Measurements from ENCODE around the gene MRPS16.

MRPS16 gene

DNA sequence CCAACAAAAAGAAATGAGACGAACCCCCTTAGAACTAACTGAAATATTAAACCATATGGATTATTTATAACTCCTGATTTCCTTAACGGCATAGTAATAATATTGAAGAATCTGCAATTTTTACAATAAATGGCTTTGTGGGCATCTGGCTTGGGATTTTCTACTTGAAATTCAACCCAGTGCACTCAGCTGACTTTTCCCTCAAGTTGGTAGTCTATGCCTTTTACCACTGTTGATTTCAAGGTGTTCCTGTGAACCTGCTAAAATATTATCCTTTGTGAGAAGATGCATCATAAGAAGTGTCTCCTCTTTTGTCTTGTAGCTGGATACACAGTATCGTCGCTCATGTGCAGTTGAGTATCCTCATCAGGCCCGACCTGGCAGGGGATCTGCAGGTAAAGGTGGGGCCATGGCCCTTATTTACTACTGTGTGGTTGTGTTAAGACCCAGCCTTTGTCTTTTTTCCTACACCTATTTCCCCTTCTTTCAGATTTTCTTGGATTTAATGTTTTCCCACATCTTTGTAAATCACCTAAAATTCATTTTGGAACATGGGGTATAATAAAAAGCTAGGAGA lies 13.4 kb downstream of the MRPS16 start:
- Histone ChIP-seq H3K36me3 (ENCODE audit: control insufficient read depth, insufficient read depth, low read length) (peaks cover 94% of the 10 kb centered on the region), H3K4me3 (ENCODE audit: extremely low read depth, insufficient read depth, low read length, poor library complexity, severe bottlenecking) (no peak overlapping the region), H3K27ac (ENCODE audit: low read depth, low read length, severe bottlenecking) (no peak overlapping the region), H3K9me3 (ENCODE audit: control insufficient read depth, low read length) (no peaks in the 10 kb centered on the region), H3K4me1 (ENCODE audit: control insufficient read depth, insufficient read depth, low read length, poor library complexity, severe bottlenecking) (no peaks in the 10 kb centered on the region)
- WGBS, 2 experiments (ENCODE audit: insufficient coverage in 2 of 2) = 100% methylated on average over 1 to 3 of the region's 5 CpGs

DNA sequence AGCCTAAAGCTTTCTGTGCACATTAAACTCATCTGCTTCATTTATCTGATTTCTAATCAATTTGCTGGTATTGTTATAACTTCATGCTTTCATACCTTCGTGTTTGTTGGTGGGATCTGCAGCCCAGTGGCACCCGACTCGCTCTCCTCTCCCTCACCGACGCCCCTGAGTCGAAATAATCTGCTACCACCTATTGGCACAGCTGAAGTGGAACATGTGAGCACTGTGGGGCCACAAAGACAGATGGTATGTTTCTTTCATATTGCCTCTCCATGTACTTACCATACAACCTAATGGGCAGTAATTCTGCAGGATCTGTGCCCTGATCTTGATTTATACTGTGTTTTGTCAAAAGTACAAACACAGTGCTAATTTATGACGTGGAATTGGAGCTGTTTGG lies 17.7 kb downstream of the MRPS16 start:
- Histone ChIP-seq H3K4me3 (ENCODE audit: extremely low read depth, insufficient read depth, low read length, poor library complexity, severe bottlenecking) (no peak overlapping the region), H3K27ac (ENCODE audit: low read depth, low read length, severe bottlenecking) (no peak overlapping the region), H3K4me1 (ENCODE audit: control insufficient read depth, insufficient read depth, low read length, poor library complexity, severe bottlenecking) (no peaks in the 10 kb centered on the region), H3K36me3 (ENCODE audit: control insufficient read depth, insufficient read depth, low read length) (peaks cover 82% of the 10 kb centered on the region), H3K9me3 (ENCODE audit: control insufficient read depth, low read length) (no peaks in the 10 kb centered on the region)
- 95% methylated on average over 6 of the region's 7 CpGs; no CpG with 5 or more reads in 1 of the 2 experiments for WGBS, 2 experiments (ENCODE audit: insufficient coverage in 2 of 2)

DNA sequence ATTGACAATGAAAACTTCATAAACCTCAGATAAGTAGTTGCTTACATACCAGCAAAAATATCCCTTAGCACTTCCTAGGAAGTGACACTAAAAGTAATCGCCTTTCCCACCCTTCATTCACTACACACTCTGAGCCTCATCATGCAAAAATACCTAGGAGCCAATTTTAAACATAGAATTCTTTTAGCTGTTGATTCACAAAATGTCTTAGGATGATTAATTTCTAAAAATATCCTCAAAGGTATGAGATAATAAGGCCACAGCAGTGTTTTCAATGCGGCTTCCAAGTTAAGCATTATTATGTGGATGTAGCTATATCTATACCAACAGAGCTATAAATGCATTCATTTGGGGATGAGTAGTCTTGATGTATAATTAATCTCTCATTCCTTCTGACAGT lies 18.6 kb downstream of the MRPS16 start:
- Histone ChIP-seq H3K27ac (ENCODE audit: low read depth, low read length, severe bottlenecking) (no peak overlapping the region), H3K9me3 (ENCODE audit: control insufficient read depth, low read length) (no peaks in the 10 kb centered on the region), H3K4me1 (ENCODE audit: control insufficient read depth, insufficient read depth, low read length, poor library complexity, severe bottlenecking) (no peaks in the 10 kb centered on the region), H3K4me3 (ENCODE audit: extremely low read depth, insufficient read depth, low read length, poor library complexity, severe bottlenecking) (no peak overlapping the region), H3K36me3 (ENCODE audit: control insufficient read depth, insufficient read depth, low read length) (peaks cover 76% of the 10 kb centered on the region)
- 100% methylated on average over 1 of the region's 2 CpGs; no CpG with 5 or more reads in 1 of the 2 experiments for WGBS, 2 experiments (ENCODE audit: insufficient coverage in 2 of 2)

DNA sequence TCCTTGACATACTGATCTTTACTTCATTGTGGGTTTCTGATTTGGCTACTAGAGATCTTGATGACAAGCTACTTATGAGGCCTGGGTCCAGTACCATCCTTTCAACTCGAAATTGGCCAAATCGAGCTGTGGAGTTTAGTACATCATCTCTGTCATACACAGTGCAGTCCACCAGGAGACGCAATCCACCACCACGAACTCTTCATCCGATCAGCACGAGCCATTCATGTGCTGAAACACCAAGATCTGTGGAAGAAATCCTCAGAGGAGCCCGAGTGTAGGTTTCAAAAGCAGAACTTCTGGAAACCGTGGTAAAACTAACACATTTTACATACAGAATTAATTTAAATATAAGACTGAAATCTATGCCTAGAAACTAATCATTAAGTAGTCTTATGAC lies 19.6 kb downstream of the MRPS16 start:
- Histone ChIP-seq H3K4me3 (ENCODE audit: extremely low read depth, insufficient read depth, low read length, poor library complexity, severe bottlenecking) (no peak overlapping the region), H3K9me3 (ENCODE audit: control insufficient read depth, low read length) (no peaks in the 10 kb centered on the region), H3K4me1 (ENCODE audit: control insufficient read depth, insufficient read depth, low read length, poor library complexity, severe bottlenecking) (no peaks in the 10 kb centered on the region), H3K36me3 (ENCODE audit: control insufficient read depth, insufficient read depth, low read length) (peaks cover 67% of the 10 kb centered on the region), H3K27ac (ENCODE audit: low read depth, low read length, severe bottlenecking) (no peak overlapping the region)
- WGBS, 2 experiments (ENCODE audit: insufficient coverage in 2 of 2) = 93 to 95% methylated on average over 5 to 6 of the region's 8 CpGs

DNA sequence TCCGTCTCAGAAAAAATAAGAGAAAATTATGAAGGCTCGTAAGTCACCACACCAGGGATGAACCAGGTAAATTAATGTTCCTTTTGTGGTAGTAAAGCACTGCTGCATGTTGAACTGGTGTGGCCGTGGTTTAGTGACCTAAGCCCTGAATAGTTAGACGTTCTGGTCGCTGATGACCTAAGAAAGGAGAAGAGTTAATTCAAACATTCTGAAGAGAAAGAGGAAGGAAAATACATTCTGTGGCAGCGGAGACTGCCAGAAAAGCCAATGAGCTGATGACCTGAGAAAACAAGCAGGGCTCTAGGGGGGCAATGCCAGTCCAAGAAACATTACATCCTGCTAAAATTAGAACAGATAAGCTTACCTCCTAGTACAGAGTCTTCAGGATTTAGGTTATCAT lies 22.9 kb downstream of the MRPS16 start:
- Histone ChIP-seq H3K36me3 (ENCODE audit: control insufficient read depth, insufficient read depth, low read length) (peaks cover 37% of the 10 kb centered on the region), H3K9me3 (ENCODE audit: control insufficient read depth, low read length) (no peaks in the 10 kb centered on the region), H3K27ac (ENCODE audit: low read depth, low read length, severe bottlenecking) (no peak overlapping the region), H3K4me1 (ENCODE audit: control insufficient read depth, insufficient read depth, low read length, poor library complexity, severe bottlenecking) (no peaks in the 10 kb centered on the region), H3K4me3 (ENCODE audit: extremely low read depth, insufficient read depth, low read length, poor library complexity, severe bottlenecking) (no peak overlapping the region)
- 91 to 96% methylated on average over 5 to 6 of the region's 6 CpGs for WGBS, 2 experiments (ENCODE audit: insufficient coverage in 2 of 2)

DNA sequence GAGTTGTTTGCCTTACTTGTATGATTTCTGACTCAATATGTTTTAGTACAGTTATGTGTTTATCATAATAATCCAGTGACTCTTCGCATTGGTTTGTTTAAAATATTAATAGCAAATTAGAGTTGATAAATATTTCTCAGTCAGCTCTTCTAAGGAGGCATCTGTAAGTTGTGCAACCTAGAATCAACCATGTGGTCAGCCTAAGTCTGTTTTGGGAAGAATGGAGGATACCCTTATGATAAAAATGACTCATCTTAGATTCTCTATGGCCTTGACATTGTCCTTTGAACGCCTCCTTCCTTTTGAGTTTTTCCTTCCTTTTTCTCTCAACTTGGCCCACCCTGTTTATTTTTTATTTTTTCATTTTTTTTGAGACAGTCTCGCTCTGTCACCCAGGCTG lies 24.2 kb downstream of the MRPS16 start:
- H3K36me3 ChIP-seq (ENCODE audit: control insufficient read depth, insufficient read depth, low read length) = peaks cover 24% of the 10 kb centered on the region
- no peak overlapping the region for H3K4me3 ChIP-seq (ENCODE audit: extremely low read depth, insufficient read depth, low read length, poor library complexity, severe bottlenecking)
- H3K27ac ChIP-seq (ENCODE audit: low read depth, low read length, severe bottlenecking) = no peak overlapping the region
- H3K9me3 ChIP-seq (ENCODE audit: control insufficient read depth, low read length) = no peaks in the 10 kb centered on the region
- WGBS, 2 experiments (ENCODE audit: insufficient coverage in 2 of 2) = 89% methylated on average over 1 to 2 of the region's 3 CpGs
- no peaks in the 10 kb centered on the region for H3K4me1 ChIP-seq (ENCODE audit: control insufficient read depth, insufficient read depth, low read length, poor library complexity, severe bottlenecking)

DNA sequence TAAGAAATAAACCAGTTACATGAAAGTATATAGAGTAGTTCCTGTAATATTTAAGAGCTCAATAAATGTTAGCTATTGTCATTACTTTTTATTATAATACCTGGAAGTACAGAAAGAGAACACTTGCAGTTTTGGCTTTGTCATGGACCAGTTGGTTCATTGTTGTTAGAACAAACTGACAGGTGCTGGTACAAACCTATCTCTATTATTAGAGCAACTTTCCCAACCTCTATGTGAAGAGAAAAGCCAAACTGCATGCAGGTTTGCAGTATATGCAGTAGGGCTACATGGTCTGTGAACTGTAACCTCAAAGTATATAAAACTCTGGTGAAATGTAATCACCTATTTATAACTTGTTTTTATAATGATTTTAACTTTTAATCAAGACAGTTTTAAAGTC lies 25.8 kb downstream of the MRPS16 start:
- H3K9me3 ChIP-seq (ENCODE audit: control insufficient read depth, low read length) = no peaks in the 10 kb centered on the region
- peaks cover 10% of the 10 kb centered on the region for H3K36me3 ChIP-seq (ENCODE audit: control insufficient read depth, insufficient read depth, low read length)
- H3K4me3 ChIP-seq (ENCODE audit: extremely low read depth, insufficient read depth, low read length, poor library complexity, severe bottlenecking) = no peak overlapping the region
- no peaks in the 10 kb centered on the region for H3K4me1 ChIP-seq (ENCODE audit: control insufficient read depth, insufficient read depth, low read length, poor library complexity, severe bottlenecking)
- no peak overlapping the region for H3K27ac ChIP-seq (ENCODE audit: low read depth, low read length, severe bottlenecking)

DNA sequence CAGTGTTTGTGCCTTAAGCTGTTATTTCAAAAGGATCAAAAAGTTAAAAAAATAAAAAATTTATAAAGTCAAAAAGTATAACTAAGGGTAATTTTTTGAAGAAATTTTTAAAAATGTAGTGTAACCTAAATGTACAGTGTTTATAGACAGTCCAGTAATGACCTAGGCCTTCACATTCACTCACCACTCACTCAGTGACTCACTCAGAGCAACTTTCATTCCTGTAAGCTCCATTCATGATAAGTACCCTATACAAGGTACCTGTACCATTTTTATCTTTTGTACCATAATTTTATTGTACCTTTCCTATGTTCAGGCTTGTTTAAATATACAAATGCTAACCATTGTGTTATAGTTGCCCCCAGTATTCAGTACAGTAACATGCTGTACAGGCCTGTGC lies 26.9 kb downstream of the MRPS16 start:
- no peaks in the 10 kb centered on the region for H3K9me3 ChIP-seq (ENCODE audit: control insufficient read depth, low read length)
- no peaks in the 10 kb centered on the region for H3K4me1 ChIP-seq (ENCODE audit: control insufficient read depth, insufficient read depth, low read length, poor library complexity, severe bottlenecking)
- H3K36me3 ChIP-seq (ENCODE audit: control insufficient read depth, insufficient read depth, low read length) = peaks cover 5% of the 10 kb centered on the region
- H3K27ac ChIP-seq (ENCODE audit: low read depth, low read length, severe bottlenecking) = no peak overlapping the region
- no peak overlapping the region for H3K4me3 ChIP-seq (ENCODE audit: extremely low read depth, insufficient read depth, low read length, poor library complexity, severe bottlenecking)

DNA sequence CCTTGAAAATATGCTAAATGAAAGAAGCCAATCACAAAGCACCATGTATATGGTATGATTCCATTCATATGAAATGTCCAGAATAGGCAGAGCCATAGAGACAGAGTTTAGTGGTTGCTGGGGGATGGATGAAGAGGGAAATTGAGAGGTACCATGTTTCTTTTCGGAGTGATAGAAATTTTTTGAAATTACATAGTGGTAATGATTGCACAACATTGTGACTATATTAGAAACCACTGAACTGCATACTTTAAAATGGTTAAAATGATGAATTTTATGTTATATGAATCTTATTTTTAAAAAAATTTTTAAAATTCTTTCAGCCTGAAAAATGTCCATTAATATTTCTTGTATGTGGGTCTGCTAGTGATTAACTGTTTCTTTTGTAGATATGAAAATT lies 31.5 kb downstream of the MRPS16 start:
- no peaks in the 10 kb centered on the region for H3K9me3 ChIP-seq (ENCODE audit: control insufficient read depth, low read length)
- peaks cover 25% of the 10 kb centered on the region for H3K36me3 ChIP-seq (ENCODE audit: control insufficient read depth, insufficient read depth, low read length)
- H3K4me3 ChIP-seq (ENCODE audit: extremely low read depth, insufficient read depth, low read length, poor library complexity, severe bottlenecking) = no peak overlapping the region
- no peaks in the 10 kb centered on the region for H3K4me1 ChIP-seq (ENCODE audit: control insufficient read depth, insufficient read depth, low read length, poor library complexity, severe bottlenecking)
- no CpG with 5 or more reads among the region's 1 CpG for WGBS, 2 experiments (ENCODE audit: insufficient coverage in 2 of 2)
- no peak overlapping the region for H3K27ac ChIP-seq (ENCODE audit: low read depth, low read length, severe bottlenecking)

DNA sequence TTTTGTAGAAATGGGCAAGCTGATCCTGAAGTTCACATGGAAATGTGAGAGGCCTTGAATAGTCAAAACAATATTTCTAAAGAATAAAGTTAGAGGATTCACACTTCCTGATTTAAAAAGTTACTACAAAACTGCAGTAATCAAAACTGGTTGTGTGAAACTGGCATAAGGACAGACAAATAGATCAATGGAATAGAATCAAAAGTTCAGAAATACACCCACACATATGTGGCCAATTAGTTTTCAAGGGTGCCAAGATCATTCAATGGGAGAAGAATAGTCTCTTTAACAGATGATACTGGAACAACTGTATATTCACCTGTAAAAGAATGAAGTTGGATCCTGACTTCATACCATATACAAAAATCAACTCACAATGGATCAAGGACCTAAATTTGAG lies 33.1 kb downstream of the MRPS16 start:
- Histone ChIP-seq H3K4me1 (ENCODE audit: control insufficient read depth, insufficient read depth, low read length, poor library complexity, severe bottlenecking) (no peaks in the 10 kb centered on the region), H3K4me3 (ENCODE audit: extremely low read depth, insufficient read depth, low read length, poor library complexity, severe bottlenecking) (no peak overlapping the region), H3K9me3 (ENCODE audit: control insufficient read depth, low read length) (no peaks in the 10 kb centered on the region), H3K36me3 (ENCODE audit: control insufficient read depth, insufficient read depth, low read length) (peaks cover 25% of the 10 kb centered on the region), H3K27ac (ENCODE audit: low read depth, low read length, severe bottlenecking) (no peak overlapping the region)

DNA sequence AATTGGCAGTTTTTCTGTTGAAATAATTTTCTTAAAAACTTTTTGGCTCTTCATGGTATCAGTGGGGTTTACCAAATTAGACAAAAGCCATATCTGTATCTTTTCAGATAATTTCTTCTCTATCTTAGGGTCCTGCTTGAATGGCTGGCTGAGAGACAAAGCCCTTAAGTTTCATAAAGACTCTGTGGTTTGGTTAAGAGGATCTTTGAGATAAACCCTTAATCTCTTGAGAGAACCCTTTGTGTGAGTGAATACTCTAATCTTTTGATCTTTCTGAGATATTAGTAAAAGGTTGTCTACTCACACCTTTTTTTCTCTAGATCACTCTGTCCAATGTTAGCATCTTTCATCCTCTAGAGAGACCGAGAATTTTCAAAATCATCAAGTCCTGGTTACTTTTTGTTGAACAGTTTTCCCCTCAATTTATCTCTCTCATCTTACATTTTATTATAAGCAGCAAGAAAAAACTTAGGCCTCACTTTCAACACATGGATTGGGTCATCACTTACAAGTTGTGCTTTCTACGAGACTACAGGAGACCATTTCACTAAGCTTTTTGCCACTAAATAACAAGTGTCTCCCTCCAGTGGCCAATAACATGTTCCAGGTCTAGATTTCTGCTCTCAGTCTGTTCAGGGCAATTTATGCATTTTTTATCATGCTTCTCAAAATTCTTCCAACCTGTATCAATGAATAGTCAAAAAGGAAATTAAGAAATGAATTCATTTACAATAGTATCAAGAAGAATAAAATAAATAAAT lies 33.8 kb downstream of the MRPS16 start:
- Histone ChIP-seq H3K4me3 (ENCODE audit: extremely low read depth, insufficient read depth, low read length, poor library complexity, severe bottlenecking) (no peak overlapping the region), H3K4me1 (ENCODE audit: control insufficient read depth, insufficient read depth, low read length, poor library complexity, severe bottlenecking) (no peaks in the 10 kb centered on the region), H3K27ac (ENCODE audit: low read depth, low read length, severe bottlenecking) (no peak overlapping the region), H3K9me3 (ENCODE audit: control insufficient read depth, low read length) (no peaks in the 10 kb centered on the region), H3K36me3 (ENCODE audit: control insufficient read depth, insufficient read depth, low read length) (peaks cover 25% of the 10 kb centered on the region)
- 91 to 92% methylated on average over 2 of the region's 2 CpGs for WGBS, 2 experiments (ENCODE audit: insufficient coverage in 2 of 2)

Data from mesodermal cell (in vitro differentiated cells).